MM.1S (cell line): ENCODE measurements around the gene VGLL2.

Experiments used
- EZH2 ChIP-seq: fragments of 300-600 bp; sonication (generic); optimal IDR thresholded peaks from 2 replicates; pipeline ENCODE3; 2017; ENCODE audit warnings: low read depth, mild to moderate bottlenecking, antibody characterized with exemption, low read length, mixed read lengths
- EZH2phosphoT487 ChIP-seq: fragments of 300-600 bp; sonication (generic); IDR thresholded peaks from 2 replicates; pipeline ENCODE4 v1.6.1; 2018; ENCODE audit warnings: antibody characterized with exemption, low read length
- TF ChIP-seq, protein P1 (sequence below): fragments of 300-600 bp; sonication (generic); IDR thresholded peaks from 2 replicates; pipeline ENCODE4 v1.5.1; 2016; ENCODE audit warnings: antibody characterized with exemption, low read length, mixed read lengths

DNA sequence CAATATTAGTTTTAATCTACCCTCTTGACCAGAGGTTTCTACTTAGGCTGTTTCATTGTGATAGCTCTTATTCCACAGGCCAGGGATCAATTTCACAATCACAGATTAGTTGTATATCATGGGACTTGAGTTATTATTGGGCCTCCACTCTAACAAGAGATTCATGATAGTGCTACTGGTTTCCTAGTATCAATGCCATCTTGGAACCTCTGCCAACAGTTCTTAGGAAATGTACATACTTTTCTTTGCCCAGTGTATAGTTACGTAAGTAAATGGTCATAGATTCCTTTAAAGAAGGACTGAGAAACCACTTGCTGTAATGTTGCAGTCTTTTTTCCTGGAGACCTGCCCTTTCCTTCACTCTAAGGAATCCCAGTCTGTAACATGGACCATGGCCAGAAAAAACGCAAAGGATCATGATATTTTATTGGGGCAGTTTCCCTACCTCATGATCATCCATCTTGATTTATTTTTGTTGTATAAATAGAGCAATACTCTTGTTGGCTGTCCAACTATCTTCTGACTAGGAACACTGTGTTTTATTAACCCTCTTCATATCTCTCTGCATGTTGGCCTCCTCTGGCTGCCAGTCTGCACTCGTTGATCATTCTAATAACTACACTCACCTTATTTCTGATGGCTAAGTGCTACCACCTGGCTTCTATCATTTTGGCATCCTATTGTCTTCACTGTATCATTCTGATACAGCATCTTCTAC is 38.0 kb upstream of the VGLL2 start:
- TF ChIP-seq, protein P1, sequence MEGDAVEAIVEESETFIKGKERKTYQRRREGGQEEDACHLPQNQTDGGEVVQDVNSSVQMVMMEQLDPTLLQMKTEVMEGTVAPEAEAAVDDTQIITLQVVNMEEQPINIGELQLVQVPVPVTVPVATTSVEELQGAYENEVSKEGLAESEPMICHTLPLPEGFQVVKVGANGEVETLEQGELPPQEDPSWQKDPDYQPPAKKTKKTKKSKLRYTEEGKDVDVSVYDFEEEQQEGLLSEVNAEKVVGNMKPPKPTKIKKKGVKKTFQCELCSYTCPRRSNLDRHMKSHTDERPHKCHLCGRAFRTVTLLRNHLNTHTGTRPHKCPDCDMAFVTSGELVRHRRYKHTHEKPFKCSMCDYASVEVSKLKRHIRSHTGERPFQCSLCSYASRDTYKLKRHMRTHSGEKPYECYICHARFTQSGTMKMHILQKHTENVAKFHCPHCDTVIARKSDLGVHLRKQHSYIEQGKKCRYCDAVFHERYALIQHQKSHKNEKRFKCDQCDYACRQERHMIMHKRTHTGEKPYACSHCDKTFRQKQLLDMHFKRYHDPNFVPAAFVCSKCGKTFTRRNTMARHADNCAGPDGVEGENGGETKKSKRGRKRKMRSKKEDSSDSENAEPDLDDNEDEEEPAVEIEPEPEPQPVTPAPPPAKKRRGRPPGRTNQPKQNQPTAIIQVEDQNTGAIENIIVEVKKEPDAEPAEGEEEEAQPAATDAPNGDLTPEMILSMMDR, result no peak
- no peak for TF ChIP-seq EZH2
- no peak for TF ChIP-seq EZH2phosphoT487
